Measurements from ENCODE around the gene CCDC88B.

DNA sequence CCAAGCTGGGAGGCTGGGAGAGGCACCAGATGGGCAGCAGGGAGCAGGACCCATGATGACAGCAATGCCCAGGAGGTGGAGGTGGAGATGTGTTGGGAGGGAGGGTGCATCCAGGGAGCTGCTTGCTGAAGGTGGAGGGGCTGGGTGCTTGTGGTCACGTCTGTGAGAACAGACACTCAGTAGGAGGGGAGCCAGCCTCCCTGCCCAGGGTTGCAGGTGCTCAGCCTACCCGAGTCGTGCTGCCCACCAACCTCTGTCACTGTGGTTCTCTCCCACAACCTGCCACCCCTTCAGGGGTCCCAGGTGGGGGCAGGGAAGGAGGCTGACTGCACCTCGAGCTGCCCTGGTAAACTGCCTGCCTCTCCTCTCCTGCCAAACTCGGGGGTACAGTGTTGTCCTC is 16.6 kb upstream of the CCDC88B start:
- TF ChIP-seq POLR2AphosphoS5 (IDR thresholded peaks at IDR 0.05; ENCODE audit: low read depth, low read length) (no peak), POLR2A (IDR thresholded peaks at IDR 0.05; ENCODE audit: low read depth, low read length) (no peak), TAF1 (IDR thresholded peaks at IDR 0.05; ENCODE audit: borderline replicate concordance, low read depth, low read length) (no peak)
